Esophagus squamous epithelium (tissue), 4 donors: ENCODE measurements around the gene ITPR3.

Source experiments
- POLR2A ChIP-seq, 4 donors: fragments of 450-650 bp; IDR thresholded peaks; one replicate each; pipeline ENCODE4 v1.6.1; 2017; ENCODE audit warnings: antibody characterized with exemption in 4 of 4, mild to moderate bottlenecking in 4 of 4, moderate library complexity in 3 of 4
- TF ChIP-seq, protein P1 (sequence below), 6 experiments: fragments of 450-650 bp in 4 of 6; fragments of 200-600 bp in 2 of 6; sonication (generic) in 2 of 6; IDR thresholded peaks; one replicate each; pipeline ENCODE4 v1.5.1; 2016 to 2019; ENCODE audit warnings: antibody characterized with exemption in 6 of 6, mild to moderate bottlenecking in 4 of 6, moderate library complexity in 4 of 6

DNA sequence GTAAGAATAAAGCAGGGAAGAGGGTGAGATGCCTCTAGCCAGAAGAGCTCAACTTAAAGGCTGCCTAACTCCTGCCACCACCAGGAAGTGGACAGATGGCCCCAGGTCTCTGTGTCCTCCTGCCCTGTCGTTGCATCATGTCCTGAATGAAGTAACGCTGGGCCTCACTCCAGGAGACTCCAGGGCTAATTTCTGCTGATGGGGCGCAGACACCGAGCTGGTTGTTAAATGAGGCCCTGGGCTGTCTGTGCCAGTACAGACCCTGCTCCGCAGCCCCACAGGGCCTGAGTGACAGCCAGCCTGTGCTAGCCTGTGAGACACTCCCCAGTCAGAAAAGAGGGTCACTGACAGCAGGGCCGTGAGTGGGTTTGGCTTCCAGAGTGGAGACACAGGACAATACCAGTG lies 119.1 kb downstream of the ITPR3 start:
- TF ChIP-seq, protein P1, sequence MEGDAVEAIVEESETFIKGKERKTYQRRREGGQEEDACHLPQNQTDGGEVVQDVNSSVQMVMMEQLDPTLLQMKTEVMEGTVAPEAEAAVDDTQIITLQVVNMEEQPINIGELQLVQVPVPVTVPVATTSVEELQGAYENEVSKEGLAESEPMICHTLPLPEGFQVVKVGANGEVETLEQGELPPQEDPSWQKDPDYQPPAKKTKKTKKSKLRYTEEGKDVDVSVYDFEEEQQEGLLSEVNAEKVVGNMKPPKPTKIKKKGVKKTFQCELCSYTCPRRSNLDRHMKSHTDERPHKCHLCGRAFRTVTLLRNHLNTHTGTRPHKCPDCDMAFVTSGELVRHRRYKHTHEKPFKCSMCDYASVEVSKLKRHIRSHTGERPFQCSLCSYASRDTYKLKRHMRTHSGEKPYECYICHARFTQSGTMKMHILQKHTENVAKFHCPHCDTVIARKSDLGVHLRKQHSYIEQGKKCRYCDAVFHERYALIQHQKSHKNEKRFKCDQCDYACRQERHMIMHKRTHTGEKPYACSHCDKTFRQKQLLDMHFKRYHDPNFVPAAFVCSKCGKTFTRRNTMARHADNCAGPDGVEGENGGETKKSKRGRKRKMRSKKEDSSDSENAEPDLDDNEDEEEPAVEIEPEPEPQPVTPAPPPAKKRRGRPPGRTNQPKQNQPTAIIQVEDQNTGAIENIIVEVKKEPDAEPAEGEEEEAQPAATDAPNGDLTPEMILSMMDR (IDR thresholded peaks at IDR 0.05) = no peak
- TF ChIP-seq POLR2A (IDR thresholded peaks at IDR 0.05) = no peak
